HG03378 (cell line): ENCODE data around the gene KDM1B.
A peak's percentile ranks its signal among the peaks of the same experiment; 100 is the strongest.

Experiments
- ATAC-seq: cut with Tn5 transposase; IDR thresholded peaks from one replicate; pipeline ENCODE4 v1.9.1; 2021; ENCODE audit warnings: mild to moderate bottlenecking, moderate library complexity; ENCODE audit not compliant: unreplicated experiment

Gene KDM1B, protein sequence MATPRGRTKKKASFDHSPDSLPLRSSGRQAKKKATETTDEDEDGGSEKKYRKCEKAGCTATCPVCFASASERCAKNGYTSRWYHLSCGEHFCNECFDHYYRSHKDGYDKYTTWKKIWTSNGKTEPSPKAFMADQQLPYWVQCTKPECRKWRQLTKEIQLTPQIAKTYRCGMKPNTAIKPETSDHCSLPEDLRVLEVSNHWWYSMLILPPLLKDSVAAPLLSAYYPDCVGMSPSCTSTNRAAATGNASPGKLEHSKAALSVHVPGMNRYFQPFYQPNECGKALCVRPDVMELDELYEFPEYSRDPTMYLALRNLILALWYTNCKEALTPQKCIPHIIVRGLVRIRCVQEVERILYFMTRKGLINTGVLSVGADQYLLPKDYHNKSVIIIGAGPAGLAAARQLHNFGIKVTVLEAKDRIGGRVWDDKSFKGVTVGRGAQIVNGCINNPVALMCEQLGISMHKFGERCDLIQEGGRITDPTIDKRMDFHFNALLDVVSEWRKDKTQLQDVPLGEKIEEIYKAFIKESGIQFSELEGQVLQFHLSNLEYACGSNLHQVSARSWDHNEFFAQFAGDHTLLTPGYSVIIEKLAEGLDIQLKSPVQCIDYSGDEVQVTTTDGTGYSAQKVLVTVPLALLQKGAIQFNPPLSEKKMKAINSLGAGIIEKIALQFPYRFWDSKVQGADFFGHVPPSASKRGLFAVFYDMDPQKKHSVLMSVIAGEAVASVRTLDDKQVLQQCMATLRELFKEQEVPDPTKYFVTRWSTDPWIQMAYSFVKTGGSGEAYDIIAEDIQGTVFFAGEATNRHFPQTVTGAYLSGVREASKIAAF

DNA sequence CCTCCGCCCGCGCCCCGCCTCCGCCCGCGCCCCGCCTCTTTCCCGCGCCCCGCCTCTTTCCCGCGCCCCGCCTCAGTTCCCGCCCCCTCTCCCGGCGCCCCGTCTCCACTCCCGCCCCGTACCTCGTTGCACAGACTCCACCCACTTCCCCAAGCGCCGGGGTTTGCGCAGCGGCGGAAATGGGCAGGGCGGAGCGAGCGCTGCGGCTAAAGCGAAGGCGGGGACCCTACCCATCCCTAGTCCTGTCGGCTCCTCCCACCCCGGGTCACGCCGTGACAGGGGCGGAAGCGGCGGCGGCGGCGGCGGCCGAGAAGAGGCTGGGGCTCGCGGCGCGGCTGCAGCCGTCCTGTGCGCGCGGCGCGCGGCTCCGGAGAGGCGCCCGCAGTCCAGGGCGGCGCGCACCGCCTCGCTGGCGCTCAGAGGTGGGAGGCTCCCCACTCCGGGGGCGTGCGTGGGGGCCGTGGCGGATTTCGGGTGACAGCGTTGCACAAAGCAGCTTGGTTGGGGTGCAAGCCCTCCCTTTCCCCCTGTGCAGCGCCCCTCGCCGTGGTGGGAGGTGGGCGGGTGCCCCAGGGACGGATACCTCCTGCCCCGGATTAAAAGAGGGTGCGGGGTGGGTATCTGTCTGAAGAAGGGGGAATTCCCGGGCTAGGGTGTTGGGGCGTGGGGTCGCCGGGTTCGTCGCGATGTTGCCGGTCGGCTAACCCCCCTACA lies at the start of gene KDM1B:
Gene KDM1B, plus strand, starts transcription at position 273 of the 714 bp plus-strand sequence. CDS start 4,474 bp downstream, outside the sequence.
- peak; percentile 76 for ATAC-seq

DNA sequence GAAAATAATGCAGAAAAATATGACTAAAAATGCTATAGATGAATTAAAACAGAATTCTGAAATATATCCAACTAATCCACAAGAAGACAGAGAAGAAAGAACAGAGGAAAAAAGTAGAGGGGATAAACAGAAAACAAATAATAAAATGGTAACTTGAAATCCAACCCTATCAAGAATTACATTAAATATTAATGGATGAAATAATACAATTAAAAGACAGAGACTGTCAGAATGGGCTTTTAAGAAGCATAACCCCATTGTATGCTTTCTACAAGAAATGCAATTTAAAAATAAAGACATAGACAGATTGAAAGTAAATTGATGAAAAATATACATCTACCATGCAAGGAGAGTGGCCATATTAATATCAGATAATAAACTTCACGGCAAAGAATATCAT lies 48.2 kb upstream of the KDM1B start:
- ATAC-seq = no peak

DNA sequence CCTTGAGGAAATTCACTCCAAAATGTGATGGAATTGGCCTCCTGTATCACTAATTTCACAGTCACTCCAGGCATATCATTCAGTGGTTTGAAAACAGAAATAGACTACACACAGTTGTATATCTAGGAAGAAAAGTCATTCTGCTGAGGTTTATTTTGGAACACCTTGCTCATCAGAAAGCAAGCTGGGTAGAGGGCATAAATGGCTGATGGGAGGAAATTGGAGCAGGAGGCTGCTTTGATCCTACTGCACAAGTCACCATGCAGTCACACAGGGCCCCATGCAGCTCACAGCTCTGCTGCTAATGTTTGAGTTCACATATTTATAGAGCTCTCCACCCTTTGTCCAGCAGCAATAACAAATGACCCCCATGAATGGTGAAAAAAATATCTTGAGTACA lies 45.1 kb upstream of the KDM1B start:
- ATAC-seq = no peak

DNA sequence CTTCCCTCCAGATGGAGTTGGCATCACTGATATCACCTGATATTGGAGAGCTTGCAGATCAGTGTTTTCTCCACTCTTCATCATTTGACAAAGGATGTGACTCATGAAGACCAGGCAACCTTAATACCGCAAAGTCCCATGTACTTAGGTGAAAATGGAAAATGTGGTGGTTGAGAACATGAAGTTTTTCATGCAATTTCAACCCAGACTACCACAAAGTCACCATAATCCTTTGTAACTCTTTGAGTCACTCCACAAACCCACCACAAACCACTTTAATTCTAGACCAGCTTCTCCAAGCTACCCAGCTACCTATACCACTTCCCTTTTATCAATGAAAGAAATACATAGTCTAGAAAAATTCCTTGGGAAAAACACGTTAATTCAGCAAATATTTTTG lies 39.9 kb upstream of the KDM1B start:
- no peak for ATAC-seq

DNA sequence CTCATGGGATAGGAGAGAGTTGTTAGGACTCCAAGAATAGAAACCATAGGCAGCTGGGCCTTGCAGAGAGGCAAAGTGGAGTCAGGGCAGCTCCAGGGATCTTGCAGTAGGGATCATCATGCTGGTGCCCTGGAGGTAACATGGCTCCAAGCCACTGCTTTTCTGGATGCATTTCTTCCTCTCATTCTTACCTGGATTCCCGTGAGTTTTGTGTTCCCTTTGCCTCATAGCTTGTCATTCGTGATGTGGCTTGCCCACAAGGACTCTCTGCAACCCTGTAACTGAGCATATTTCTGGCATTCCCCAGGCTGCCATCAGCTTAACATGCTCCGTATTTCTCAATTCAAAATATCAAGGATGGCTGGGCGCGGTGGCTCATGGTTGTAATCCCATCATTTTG lies 38.1 kb upstream of the KDM1B start:
- ATAC-seq = no peak

DNA sequence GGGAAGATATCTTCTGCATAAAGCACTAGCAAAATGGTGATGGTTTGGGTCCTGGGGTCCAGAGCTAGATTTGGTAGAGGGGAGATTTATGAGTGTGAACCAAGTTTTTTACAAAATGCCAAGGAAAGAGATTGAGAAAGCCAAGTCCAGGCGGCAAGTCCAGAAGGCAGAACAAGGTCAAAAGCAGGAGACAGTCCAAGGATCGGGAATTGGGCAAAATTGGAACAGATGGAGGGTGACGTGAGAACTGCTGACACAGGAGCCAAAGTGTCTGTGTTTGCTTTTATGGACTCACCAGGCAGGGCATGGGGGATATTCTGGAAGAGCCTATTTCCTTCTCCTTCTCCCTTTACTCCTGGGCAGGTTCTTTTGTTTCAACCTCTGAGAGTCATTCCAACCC lies 36.9 kb upstream of the KDM1B start:
- no peak for ATAC-seq

DNA sequence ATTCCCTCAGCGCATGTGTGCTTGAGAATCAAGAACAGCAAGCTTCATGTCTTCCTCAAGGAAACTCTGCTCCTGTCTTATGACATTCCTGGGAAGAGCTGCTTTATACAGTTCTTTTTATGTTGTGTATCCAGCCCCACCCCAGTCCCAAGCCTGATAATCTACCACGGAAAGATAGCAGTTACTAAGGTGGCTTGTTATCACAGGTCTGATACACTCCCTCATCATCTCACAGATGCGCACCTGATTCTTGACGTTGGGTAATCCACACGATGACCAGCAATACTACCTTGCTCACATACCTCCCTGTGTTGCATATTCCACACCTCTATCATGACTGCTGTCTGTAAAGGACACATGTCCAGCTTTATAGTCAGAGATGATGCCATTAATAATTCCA lies 36.0 kb upstream of the KDM1B start:
- no peak for ATAC-seq

DNA sequence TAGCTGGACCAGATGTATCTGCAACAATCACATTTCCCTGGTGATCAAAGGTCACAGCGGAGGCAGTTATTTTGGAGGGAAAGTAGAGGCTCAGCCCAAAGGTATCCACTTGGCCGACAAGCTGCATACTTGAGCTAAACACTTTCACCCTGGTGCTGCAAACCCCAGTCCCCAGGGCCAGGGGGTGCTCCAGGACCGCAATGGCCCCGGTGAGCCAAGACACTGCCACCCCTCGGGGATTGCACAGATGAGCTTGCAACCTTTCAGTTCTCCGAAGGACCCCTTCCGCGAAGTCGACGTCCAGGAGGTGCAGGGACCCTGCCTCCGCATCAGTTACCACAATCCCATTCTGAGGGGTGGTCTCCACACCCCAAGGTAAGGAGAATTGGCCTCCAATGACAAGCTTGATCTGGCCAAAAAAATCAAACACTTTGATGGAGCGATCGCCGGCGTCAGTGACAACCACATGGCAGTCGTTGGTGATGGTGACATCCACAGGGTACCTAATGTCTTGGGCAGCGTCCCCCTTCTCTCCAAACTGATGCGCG lies 33.6 kb upstream of the KDM1B start:
- no peak for ATAC-seq

DNA sequence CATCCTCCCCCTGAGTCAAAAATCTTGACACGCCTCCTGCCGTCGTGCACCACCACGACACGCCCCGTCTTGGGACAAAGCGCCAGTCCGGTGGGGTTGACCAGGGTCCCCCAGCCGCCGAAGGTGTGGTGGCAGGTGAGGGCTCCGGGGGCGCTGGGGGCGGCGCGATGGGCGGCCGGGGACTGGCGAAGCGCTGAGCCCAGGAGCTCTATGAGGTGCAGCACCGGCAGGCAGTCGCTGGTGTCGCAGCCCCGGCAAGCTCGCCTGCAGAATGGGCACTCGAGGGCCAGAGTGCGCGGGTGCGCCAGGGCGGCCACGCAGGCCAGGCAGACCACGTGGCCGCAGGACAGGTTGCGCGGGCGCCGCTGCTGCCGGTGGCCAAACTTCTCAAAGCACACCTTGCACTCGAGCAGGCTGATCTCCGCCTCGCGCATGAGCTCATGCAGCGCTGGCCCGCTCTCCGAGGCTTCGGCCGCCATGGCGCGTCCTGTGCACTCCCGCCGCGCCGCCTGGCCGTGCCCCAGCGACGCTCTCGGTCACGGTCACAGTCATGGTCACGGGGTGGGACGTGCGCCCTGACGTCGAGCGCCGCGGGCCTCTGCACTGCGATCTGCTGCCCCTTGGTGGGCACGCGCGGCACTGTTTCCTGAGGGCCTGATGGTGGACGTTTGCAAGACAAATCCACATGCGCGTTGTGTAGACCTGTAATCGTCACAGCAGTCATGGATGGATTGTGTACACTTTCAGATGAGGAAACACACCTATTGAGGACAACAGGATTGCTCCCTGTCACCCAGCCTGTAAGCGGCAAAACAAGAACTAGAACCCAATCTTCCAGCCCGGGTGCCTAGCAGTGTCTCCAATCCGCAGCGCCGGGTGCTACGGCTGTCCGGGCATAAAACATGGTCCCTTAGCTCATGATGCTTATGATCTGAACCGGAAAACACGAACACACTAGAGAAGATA lies 32.8 kb upstream of the KDM1B start, which contains the start of gene NHLRC1:
Gene NHLRC1, minus strand, starts transcription at position 550 of the 966 bp plus-strand sequence. Its CDS starts 71 bp downstream, at position 479.
- ATAC-seq = peak; percentile 96

DNA sequence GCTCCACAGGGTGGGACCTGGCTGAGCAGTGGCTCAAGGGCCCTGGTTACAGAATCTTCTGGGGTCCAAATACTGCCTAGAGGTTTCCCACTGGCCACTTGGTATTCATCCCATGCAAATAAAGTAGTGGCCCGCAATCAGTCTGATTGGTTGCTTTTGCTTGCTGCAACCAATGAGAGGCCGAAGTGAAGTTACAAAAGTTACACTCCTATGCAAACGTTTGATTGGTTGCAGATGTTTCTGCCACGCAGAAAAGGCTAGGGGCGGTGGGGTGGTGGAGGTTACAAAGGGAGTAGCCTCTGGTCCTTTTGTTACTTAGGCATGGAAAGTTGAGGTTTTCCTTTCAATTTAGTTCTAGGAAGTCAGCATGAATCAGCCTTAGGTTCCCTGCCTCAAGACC lies 29.1 kb upstream of the KDM1B start:
- ATAC-seq = no peak

DNA sequence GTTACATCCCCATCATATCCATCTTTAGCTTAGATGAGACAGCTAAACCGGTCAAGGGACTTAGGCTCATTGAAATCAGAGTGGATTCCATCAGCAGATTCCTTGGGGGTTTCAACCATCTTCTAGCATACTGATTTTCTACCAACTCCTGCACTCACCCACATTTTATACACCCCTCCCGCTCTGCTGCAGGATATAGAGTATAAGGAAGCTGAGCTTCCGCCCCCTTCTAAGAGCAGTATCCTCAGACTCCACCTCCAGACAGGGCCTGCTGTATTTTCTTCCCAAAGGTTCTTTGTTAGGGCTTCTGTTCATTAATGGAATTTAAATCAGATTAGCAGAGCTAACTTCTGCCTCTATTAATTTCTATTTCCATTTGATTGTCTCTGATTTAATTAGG lies 22.9 kb upstream of the KDM1B start:
- no peak for ATAC-seq

DNA sequence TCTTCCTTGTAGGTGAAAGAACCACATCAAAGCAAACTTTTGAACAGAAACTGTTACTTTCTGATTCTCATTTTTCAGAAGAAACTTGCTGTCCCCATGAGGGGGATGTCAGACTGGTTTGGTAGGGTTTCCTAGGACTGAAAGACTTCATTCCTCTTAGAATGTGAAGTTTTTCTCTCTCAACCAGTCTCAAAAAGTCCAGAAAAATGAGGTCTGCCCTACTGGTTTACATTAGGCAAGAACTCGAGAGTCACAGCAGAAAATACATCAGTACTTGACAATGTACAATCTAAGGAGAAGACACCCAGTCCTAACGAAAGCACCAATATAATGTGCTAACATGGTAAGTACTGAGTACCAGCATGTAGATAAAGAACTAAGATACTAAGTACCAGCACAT lies 20.1 kb upstream of the KDM1B start:
- no peak for ATAC-seq

DNA sequence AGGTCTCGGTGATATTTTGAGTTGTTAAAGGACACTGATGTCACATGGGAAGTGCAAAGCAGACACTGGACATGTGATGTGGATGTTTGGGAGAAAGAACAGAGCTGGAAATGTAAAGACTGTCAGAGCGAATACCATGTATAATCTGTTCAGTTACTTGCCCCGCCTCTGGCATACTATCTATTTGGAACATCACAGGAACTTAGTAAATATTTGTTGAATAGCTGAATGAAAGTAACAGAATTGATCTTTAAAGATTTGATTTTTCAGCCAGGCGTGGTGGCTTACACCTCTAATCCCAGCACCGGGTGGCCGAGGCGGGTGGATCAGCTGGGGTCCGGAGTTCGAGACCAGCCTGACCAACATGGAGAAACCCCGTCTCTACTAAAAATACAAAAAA lies 19.0 kb upstream of the KDM1B start:
- no peak for ATAC-seq

DNA sequence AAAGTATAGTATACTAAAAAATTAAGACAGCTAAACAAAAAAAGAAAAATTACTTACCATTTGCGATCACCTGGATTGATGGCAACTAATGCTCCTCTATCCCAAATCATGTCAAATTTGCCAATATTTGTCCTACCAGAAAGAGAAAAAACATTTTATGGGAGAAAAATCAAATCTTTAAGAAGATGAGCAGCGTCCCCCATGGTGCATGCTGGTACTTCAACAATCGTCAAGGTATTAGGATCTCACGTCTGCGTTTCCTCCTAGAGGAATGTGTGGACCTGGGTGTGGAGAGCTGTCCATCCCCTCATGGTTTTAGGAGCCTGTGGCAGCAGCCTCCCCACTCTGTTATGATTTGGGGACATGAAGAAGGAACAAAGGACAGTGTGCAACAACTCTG lies 16.3 kb upstream of the KDM1B start:
- ATAC-seq = no peak

DNA sequence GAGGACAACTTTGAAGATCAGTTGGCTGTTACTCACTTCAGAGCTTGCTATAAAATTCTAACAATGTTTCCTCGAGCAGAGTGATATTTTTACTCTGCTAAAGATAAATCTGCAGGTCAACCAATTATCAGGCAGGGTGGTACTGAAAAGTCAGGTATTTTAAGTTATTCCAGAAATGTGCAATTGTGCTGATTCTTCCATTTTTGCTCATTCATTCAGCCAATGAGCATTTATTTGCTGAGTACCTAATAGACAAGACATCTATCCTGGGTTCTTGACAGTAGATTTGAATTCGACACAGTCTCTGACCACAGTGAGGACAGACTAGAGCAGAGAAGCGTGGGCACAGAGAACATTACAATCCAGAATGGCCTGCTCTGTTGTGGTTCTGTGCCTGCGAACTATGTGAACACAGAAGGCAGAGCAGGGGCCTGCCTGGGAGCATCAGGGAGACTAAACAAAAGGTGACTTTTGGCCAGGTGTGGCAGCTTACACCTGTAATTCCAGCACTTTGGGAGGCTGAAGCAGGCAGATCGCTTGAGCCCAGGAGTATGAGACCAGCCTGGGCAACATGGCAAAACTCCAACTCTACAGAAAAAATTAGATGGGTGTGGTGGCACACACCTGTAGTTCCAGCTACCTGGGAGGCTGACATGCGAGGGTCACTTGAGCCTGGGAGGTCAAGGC lies 15.1 kb upstream of the KDM1B start:
- ATAC-seq = no peak

DNA sequence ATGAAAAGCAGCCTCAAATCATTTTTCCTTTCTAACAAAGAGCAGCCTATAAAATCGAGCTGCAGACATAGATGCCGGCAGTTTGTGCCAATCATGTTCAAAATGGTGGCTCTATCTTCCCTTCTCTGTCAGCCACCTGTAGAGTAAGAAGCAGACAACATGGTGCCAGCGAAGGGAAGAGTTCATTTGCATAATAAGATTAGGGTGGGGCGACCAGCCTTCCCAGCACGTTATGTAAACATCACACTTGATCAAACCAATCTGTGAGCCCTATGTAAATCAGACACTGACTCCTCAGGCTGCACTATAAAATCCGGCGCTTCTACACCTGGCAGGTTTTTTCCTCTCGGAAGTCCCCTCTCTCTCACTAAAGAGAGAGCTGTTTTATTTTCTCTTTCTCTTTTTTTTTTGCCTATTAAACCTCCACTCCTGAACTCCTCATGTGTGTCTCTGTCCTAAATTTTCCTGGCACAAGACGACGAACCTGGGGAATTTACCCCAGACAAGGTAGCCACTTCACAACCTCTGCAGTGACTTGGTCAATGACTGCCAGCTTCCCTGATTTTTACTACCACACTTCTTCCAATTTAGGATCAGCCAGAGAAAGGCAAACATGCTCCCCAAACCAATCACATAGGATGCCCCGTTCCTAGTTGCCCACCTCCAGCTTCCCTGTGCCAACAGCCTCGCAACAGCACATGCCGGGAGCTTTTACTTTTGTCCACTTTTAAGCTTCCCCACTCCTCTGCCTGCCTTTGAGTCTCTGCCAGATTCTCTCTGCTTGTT lies 13.2 kb upstream of the KDM1B start:
- no peak for ATAC-seq

DNA sequence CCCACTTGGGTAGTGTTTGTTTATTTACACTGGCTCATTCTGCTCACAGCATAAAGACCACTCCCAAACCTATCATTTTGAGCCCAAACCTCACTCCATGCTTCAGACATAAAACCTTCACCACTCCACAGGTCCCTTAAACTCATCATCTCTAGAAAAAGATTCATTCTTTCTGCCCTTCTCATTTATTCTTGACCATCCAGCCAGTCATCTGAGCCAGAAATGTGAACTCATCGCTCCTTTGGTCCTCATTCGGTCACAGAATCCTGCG lies 12.7 kb upstream of the KDM1B start:
- no peak for ATAC-seq

DNA sequence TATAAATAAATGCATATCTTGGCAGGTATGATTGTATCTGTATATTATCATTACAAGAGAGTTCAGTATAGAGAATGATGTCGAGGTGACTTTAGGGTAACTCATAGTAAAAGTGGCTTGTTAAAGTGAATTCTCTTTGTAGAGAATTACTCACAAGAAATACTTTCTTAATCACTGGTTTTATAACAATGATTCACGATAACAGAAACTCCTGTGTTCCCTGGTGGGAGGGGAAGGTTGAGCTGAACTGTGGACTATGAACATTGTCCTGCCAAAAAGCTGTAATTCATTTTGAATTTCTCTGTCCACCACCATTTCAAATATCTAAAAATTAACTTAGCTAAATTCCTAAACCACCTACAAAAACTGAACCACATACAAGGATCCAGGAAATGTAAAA lies 8.1 kb upstream of the KDM1B start:
- ATAC-seq = no peak

DNA sequence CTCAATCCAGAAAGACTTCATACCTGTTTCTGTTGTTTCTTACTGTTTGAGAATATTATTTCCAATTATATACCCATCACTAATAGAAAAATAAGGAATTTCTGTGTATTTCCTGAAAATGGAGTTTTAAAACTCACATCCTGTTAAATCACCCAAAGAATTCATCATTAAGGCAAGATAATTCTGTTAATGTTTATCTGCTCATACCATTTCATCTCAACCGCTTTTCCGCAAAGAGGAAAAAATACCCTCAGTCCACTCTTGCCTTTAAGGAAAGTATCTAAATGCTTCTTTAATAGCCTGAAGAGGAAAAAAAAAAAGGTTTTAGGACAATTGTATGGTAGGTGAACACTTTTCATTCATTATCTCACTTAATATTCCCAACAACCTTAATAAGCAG lies 7.6 kb upstream of the KDM1B start:
- no peak for ATAC-seq
